ENCODE results near the gene MME. TPM values are rescaled to one million over a fixed set of nuclear protein-coding genes. Genes with fewer than 3 reads are reported as not detected.

Gene MME
- total RNA-seq, 1 donor from 2014 or later, result 3.2 TPM

DNA sequence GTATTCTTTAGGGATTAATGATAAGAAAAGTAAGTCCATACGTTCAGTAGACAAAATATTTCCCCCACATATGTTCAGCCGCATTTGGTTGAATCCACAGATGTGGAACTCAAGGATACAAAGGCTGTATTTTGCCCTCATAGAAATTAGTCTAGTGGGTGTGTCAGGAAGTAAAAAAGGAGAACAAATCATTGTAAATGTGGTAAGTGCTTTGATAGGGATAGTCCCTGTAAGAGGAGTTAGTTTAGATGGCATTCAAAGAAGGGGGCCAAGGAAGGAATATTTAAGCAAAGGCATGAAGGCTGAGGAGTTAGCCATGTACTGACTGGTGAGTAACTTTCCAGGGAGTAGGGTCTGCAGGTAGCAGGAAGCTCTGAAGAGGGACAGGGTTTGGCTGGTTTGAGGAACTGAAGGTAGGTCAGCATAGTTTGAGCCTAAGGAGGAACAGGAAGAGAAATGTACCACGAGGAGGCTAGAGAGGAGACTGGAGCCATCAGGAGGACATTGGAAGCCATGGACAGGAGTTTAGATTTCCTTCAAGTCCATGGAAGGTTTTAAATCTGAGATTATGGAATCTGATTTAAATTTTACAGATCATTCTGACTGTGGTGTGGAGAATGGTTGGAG lies 98.8 kb downstream of the MME start:
- DNase-seq, result no peak
- no peak for ATAC-seq (ENCODE audit: poor library complexity)
- intact Hi-C loops (cut with DNase I), result no loop called here

DNA sequence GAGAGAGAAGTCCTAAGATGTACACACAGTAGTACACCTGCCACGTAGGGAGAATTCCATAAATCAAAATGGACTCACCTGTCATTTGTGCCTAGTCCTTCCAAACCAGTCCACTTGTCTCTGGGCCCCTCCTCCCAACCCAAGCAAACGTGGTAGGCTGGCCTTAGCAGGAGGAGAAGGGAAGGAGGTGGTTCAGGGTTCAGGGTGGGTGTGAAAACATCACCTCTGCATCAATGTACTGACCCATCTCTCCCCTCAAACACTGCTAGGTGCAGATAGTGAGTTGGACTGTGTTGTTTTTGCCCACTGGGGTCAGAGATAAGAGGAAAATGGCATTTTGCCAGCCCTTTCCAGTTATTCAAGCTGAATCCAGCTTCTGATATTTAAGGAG lies 99.3 kb downstream of the MME start:
- intact Hi-C loops (cut with DNase I), result no loop called here
- ATAC-seq (ENCODE audit: poor library complexity) (no peak), DNase-seq (no peak)

DNA sequence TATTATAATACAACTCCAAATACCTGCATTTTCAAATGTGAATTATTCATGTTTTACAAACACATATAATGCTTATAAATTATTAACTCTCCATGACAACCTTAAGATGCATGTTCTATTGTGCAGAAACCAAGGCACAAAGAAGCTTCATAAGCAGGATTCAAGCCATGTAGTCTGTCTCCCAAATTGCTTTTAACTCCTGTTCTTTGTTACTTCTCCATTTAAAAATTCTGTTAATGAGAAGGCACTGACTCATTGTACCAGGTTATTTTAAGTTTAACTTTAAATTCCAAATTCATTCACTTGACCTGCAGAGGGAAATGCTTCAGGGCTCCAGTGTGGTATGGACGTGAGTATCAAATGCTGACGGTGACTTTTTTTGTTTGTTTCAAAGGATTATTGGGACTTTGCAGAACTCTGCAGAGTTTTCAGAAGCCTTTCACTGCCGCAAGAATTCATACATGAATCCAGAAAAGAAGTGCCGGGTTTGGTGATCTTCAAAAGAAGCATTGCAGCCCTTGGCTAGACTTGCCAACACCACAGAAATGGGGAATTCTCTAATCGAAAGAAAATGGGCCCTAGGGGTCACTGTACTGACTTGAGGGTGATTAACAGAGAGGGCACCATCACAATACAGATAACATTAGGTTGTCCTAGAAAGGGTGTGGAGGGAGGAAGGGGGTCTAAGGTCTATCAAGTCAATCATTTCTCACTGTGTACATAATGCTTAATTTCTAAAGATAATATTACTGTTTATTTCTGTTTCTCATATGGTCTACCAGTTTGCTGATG lies 100.0 kb downstream of the MME start:
- intact Hi-C loops (cut with DNase I), result no loop called here
- DNase-seq (no peak), ATAC-seq (ENCODE audit: poor library complexity) (no peak)

DNA sequence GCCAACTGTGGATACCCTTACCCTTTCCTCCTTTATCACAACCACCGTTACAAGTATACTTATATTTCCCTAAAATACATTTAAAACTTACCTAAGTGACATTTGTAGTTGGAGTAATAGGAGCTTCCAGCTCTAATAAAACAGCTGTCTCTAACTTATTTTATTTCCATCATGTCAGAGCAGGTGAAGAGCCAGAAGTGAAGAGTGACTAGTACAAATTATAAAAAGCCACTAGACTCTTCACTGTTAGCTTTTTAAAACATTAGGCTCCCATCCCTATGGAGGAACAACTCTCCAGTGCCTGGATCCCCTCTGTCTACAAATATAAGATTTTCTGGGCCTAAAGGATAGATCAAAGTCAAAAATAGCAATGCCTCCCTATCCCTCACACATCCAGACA lies 102.3 kb downstream of the MME start:
- intact Hi-C loops (cut with DNase I), result no loop called here
- ATAC-seq (ENCODE audit: poor library complexity) (no peak), DNase-seq (no peak)

DNA sequence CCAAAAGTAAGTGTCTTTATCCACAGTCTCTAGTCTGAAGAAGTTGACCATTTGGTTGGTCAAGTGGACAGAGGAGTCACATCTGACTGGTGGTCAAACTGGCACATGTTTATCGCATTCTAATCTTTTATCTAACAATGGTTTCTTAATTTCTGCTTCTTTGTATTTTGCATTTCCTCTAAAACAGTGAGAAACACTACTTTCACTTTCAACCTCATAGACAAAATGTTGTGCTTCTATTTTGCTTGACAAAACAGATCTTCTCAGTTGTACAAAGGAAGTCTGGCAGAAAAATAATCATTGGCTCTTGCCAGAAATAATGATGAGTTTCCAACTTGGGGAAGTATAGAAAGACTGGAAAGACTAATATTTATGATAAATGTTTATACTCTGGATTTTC lies 103.9 kb downstream of the MME start:
- DNase-seq (no peak), ATAC-seq (ENCODE audit: poor library complexity) (no peak)
- intact Hi-C loops (cut with DNase I), result no loop called here

DNA sequence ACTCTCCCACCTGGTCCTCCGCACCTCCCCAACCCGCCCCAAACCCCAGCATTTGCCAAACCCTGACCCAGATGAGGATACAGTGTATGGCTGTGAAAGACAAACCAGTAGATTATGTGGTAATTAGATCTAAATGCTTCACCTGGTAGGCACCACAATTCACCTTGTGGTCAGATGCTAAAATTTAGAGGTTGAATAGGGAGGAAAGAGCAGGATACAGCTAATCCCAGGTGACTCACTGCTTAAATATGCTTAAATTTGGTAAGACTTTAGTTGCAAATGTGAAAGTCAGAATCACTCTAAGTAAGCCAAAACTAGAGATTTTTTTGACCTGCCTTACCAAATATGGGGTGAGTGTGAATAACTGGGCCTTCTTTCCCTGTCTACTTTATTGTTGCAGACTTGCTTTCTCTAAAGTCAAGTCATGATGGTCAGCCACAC lies 105.5 kb downstream of the MME start:
- DNase-seq (no peak), ATAC-seq (ENCODE audit: poor library complexity) (no peak)
- intact Hi-C loops (cut with DNase I), result no loop called here

DNA sequence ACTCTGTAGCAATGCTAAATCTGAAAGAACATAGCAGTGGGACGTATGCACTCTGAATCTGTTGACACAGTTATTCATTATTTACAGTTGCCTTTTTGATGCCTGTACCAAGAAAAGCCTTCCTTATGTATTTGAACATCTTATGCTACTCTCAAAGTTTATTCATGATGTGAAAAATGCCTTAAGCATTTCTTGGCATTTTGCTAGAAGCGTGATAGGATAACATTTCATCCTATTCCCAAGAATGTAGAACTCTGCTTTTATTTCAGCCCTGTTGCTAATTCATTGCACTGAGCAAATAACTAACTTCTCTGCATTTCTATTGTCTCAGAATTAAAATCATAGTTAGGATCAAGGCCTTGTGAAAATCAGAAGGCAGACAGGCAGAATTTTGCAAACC lies 107.9 kb downstream of the MME start:
- no peak for ATAC-seq (ENCODE audit: poor library complexity)
- intact Hi-C loops (cut with DNase I), result no loop called here
- DNase-seq, result no peak

DNA sequence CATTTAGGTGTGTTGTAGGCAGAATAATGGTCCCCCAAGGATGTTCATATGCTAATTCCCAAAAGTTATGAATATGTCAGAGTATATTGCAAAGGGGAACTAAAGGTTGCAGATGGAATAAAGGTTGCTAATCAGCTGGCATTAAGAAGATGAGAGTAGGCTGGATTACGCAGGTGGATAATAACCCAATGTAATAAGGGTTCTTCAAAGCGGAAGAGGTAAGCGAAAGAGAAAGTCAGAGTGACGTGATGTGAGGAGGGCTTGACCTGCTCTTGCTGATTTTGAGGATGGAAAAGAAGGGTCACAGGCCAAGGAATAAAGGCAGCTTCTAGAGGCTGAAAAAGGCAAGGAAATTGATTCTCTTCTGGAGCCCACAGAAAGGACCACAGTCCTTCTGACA lies 109.4 kb downstream of the MME start:
- ATAC-seq (ENCODE audit: poor library complexity), result no peak
- no peak for DNase-seq
- intact Hi-C loops (cut with DNase I), result no loop called here

DNA sequence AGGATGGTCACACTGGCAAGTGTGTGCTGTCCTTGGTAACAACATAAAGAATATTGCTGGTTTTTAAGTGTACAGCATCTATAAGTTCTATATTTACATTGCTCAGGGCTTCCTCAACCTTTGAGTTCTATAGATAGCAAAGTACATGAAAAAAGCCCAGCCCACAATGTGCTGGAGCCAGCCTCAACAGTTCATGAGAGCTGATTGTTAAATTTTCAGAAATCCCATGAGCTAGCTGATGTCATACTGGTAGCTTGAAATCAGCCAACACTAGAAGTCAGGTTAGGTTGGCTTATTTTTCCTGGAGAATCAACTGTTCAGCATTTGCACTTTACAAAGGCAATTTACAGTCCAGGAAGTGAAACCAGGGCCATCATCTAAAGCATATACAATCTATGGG lies 110.6 kb downstream of the MME start:
- ATAC-seq (ENCODE audit: poor library complexity), result no peak
- DNase-seq, result no peak
- intact Hi-C loops (cut with DNase I), result no loop called here

DNA sequence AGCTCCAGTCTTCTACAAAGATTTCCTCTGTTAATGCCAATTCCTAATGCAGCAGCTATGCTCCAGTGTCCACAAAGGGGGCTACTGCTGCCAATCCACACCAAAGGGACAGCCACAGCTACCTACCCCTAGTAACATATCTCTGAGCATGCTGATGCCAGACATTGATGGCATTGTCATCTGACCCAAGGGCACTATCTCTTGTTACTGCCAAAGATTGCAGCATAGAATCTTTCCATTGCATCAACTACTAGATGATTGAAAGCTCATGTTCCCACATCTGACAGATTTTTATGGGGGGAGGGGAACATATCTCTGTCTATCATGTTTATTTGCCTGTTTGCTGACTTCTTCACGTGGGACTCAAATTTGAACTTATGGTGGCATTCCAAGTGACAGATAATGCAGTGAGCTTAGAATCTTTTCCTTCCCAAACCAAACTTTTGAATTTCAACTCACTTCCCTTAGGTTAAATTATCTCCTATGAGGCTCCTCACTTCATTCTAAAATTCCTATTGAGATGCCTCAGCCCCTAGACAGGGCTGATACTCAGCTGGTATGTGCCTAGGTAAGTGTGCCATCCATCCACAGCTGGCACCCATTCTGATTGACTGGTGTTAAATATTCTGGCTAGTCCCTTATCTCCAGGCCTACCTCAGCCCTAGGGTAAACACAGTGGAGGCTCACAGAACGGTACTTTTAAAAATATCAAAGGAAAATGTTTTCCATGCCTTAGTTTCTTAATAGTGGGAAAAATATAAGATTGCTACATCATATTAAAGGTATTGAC lies 113.0 kb downstream of the MME start:
- intact Hi-C loops (cut with DNase I), result no loop called here
- ATAC-seq (ENCODE audit: poor library complexity), result no peak
- DNase-seq, result no peak

DNA sequence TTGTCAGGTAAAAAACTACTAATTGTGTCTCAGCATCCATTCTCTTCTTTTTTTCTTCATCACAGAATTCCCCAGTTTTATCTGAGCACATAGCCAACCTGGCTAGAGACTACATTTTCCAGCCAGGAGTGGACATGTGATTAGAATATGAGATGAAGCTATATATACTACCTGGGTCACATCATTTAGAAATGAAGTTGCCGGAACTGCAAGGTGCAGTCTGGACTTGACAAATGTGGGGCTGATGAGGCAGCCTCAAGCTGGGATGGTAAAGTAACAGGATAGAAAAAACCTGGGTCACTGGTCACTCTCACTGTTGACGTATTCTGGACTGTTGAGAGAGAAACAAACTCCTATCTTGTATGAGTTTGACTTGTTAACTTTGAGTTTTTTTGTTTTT lies 113.7 kb downstream of the MME start:
- intact Hi-C loops (cut with DNase I), result no loop called here
- DNase-seq (no peak), ATAC-seq (ENCODE audit: poor library complexity) (no peak)

DNA sequence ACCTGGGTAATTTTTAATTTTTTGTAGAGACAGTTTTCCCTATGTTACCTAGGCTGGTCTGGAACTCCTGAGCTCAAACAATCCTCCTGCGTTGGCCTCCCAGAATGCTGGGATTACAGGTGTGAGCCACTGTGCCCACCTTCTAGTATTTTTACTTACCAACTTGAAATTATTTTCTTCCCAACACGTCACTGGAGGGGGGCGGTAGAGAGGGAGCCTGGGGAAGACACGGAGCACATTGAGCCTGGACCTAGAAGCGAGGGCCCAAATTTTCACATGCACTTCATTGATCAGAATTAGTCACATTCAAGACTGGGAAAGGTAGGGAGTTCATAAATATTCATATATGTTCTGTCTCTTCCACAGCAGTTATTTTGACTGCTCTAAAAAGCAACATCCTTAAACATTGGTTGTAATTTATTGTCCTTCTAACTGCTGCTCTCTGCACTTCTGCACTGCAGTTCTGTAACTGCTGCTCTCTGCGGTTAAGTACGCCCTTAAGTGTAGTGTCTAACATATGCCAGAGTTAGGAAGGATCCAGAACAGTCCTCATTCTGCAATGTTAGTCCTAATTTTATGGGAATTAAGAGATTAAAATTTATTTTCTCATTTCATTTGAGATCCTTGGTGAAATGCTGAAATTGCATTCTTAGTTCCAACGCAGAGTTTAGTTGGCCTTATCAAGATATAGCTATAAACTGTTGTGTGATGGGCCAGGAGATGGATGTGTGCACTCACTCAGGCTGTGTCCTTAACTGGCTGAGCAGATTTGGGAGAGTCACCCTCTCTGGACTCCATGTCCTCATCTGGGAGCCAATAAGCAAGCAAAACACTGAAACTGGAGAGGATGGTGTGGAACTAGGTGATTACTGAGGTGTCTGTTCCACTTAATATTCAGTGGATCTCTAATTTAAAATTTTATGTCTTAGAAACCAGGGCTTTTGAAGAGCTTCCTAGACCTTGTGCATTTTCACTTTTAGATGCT lies 115.1 kb downstream of the MME start:
- no peak for DNase-seq
- ATAC-seq (ENCODE audit: poor library complexity), result no peak
- intact Hi-C loops (cut with DNase I), result no loop called here

DNA sequence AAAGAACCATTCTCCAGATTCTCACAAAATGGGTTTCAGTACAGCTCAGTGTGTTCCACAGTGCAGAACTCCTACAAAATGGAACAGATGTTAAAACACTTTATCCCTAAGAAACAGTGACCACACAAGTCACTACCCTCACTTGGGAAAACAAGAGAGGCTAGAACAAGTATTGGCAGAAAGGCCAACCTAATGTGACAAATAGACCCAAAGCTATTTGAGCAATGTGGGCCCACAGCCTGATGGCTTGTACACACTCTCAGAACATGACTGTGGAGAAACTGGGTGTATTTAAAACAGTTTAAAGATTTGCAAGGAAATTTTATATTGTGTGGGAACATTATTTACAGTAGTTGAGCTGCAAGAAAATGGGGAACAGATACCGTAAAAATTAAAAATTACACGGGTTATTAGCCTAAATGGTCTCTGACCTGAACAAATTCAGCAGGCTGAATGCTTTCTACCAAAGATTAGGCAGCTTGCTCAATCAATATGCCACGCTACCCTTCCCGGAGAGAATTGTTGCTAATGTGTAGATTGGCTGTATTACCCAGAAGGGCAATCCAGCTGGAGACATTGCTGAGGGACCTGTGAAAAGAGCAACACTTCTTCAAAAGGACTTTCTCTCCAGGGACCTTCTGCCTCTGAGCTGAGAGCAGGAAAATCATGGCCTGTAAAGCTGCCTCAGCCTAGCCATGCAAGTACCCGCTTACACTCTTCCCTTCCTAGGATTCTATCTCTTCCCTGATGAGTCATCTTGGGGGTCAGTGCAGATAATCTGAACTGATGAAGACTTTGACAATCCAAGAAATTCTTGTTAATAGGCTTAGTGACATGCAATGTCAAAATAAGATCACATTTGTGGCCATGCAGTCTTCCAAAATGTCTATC lies 116.3 kb downstream of the MME start:
- DNase-seq, result no peak
- ATAC-seq (ENCODE audit: poor library complexity), result no peak
- intact Hi-C loops (cut with DNase I), result no loop called here

DNA sequence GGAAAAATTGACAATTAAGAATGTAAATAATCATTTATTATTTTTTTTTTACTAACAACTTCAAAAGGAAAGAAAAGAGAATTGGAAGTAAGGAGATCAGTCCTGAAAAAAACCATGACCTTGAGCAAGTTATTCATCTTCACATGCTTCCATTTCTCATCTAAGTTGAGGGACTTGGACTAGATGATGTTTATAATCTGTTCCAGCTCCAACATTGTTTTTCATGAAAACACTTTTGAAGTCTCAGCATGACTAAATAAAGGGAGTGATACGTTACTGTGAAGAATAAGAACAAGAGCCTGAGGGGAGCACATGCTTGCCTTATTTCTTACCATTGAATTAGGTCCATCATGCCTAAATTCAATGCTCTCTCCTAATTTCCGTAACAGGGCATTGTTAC lies 117.7 kb downstream of the MME start:
- intact Hi-C loops (cut with DNase I), result no loop called here
- no peak for DNase-seq
- no peak for ATAC-seq (ENCODE audit: poor library complexity)

DNA sequence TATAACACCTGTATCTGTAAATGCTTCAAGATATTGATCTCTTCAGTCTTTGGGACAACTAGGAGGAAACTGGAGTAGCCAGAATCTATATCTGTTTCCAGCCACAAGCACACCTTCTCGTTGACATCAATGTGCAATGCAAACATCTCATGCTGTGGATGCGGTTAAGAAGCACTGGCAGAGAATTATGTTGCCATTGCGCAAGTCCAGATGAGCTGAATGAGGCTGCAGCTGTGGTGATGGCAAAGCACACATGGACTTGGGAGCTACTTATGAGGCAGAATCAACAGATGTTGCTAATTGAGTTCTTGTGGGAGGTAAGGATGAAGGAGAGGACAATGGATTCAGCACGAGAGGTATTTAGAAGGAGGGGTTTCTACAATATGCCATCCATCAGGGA lies 122.5 kb downstream of the MME start:
- no peak for DNase-seq
- ATAC-seq (ENCODE audit: poor library complexity), result no peak
- intact Hi-C loops (cut with DNase I), result no loop called here

DNA sequence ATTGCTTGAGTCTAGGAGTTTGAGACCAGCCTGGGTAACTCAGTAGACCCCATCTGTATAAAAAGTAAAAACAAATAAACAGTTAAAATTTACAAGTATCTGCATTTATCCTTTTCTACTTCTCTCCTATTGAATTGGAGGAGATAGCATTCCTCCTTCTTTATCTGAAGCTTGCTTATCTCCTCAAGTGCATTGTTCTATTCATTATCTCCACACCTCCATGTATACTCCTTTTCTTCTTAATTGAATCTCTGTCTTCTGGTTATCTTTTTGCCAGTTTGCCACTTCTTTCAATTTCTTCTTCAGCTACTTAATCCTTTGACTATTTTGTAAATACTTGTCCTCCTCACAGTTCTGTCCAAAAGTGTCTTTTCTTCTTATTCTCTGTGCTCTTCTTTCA lies 124.7 kb downstream of the MME start:
- intact Hi-C loops (cut with DNase I), result no loop called here
- ATAC-seq (ENCODE audit: poor library complexity), result no peak
- DNase-seq, result no peak

DNA sequence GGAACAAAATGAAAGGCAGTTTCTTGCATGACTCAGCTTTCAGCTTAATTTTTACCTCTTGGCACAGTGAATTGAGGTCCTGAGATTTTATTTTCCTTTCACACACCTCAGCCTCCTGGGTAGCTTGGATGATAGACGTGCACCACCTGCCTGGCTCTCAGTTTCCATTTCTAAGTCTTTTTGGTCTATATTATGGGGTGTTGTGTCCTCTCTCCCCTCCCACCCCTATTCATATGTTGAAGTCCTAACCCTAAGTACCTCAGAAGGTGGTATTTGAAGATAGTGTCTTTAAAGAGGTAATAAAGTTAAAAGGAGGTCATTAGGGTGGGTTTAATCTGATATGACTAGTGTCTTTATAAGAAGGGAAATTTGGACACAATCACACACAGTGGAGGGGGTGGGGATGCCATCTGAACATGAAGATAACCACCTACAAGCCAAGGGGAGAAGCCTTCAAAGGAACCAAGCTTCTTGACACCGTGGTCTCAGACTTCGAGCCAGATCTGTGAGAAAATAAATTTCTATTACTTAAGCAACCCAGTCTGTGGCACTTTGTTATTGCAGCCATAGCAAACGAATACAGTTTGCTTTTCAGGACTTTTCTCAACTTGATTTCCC lies 128.2 kb downstream of the MME start:
- intact Hi-C loops (cut with DNase I), result no loop called here
- DNase-seq (no peak), ATAC-seq (ENCODE audit: poor library complexity) (no peak)
